ENCODE measurements around the gene MLN. TPM values are rescaled to one million over a fixed set of nuclear protein-coding genes. Genes with fewer than 3 reads are reported as not detected.

Gene MLN
- total and polyA plus RNA-seq, 10 donors: not detected

GRCh38 chr6:33827546-33828451, 24.0 kb upstream of the MLN start:
- WGBS, 5 donors: 73 to 87% (median 86%) methylated on average over 13 to 14 of the region's 14 CpGs
- peaks cover 0 to 32% (median 0%) of the 10 kb centered on the region in 7 donors for H3K27me3 ChIP-seq (replicated peaks in 1 of 7)
- intact Hi-C loops (cut with DNase I; ENCODE audit: low total_unique reads): no loop called here
- no peak overlapping the region for H3K4me3 ChIP-seq
- DNase-seq: no peak
- no peak overlapping the region for H3K27ac ChIP-seq
- H3K36me3 ChIP-seq: no peaks in the 10 kb centered on the region
- no peaks in the 10 kb centered on the region for H3K9me3 ChIP-seq
- TF ChIP-seq, protein P1, sequence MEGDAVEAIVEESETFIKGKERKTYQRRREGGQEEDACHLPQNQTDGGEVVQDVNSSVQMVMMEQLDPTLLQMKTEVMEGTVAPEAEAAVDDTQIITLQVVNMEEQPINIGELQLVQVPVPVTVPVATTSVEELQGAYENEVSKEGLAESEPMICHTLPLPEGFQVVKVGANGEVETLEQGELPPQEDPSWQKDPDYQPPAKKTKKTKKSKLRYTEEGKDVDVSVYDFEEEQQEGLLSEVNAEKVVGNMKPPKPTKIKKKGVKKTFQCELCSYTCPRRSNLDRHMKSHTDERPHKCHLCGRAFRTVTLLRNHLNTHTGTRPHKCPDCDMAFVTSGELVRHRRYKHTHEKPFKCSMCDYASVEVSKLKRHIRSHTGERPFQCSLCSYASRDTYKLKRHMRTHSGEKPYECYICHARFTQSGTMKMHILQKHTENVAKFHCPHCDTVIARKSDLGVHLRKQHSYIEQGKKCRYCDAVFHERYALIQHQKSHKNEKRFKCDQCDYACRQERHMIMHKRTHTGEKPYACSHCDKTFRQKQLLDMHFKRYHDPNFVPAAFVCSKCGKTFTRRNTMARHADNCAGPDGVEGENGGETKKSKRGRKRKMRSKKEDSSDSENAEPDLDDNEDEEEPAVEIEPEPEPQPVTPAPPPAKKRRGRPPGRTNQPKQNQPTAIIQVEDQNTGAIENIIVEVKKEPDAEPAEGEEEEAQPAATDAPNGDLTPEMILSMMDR (IDR thresholded peaks at IDR 0.05 in 8 of 11, conservative IDR thresholded peaks at IDR 0.05 in 3 of 11): no peak
- TF ChIP-seq POLR2A (IDR thresholded peaks at IDR 0.05) (no peak), POLR2AphosphoS5 (IDR thresholded peaks at IDR 0.05) (no peak)
- H3K4me1 ChIP-seq: peaks cover 0 to 12% (median 0%) of the 10 kb centered on the region in 6 donors

GRCh38 chr6:33826537-33826936, 22.7 kb upstream of the MLN start:
- TF ChIP-seq, protein P1 (IDR thresholded peaks at IDR 0.05 in 8 of 11, conservative IDR thresholded peaks at IDR 0.05 in 3 of 11): no peak
- TF ChIP-seq POLR2AphosphoS5 (IDR thresholded peaks at IDR 0.05) (no peak), POLR2A (IDR thresholded peaks at IDR 0.05) (no peak)
- DNase-seq: no peak
- peaks cover 0 to 32% (median 0%) of the 10 kb centered on the region in 7 donors for H3K27me3 ChIP-seq (replicated peaks in 1 of 7)
- 21 to 40% (median 25%) methylated on average over 1 to 2 of the region's 2 CpGs for WGBS, 5 donors
- H3K27ac ChIP-seq: no peak overlapping the region
- H3K36me3 ChIP-seq: no peaks in the 10 kb centered on the region
- H3K4me1 ChIP-seq: peaks cover 0 to 11% (median 0%) of the 10 kb centered on the region in 6 donors
- intact Hi-C loops (cut with DNase I; ENCODE audit: low total_unique reads): no loop called here
- H3K9me3 ChIP-seq: no peaks in the 10 kb centered on the region
- no peak overlapping the region for H3K4me3 ChIP-seq

DNA sequence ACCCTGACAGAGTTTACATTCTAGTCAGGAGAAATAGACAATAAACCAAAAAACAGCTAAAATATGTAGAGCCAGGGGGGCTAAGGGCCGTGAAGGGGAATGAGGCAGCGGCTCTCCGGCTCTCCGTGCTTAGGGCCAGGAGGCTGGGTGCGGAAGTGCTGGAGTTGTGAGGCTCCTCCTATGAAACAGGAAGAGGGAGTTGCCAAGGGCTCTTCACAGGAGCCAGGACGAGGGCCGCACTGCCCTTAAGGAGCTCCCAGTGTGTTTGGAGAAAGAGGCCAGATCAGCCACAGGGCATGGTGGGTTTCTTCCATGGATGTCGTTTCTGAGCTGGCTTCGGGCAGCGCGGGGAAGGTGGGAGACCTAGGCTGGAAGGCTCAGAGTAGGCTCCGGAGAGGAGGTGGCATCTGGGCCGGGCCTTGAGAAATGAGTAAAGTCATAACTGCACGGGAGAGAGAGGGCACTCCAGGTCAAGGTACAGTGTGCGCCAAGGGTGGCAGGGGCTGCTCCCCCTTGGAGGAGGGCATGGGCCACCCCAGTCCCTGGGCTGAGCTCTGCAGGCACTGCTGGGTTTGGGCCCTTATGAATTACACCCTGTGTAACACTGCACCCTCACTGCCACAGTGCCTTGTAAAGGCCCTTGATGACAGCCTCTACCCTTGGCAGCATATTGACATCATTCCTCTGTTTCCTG, 20.8 kb upstream of the MLN start:
- intact Hi-C loops (cut with DNase I; ENCODE audit: low total_unique reads): no loop called here
- no peak for DNase-seq
- H3K36me3 ChIP-seq: no peaks in the 10 kb centered on the region
- H3K4me3 ChIP-seq: peak overlapping the region in 1 of 8 donors; percentile 17
- peak overlapping the region in 6 of 8 donors; percentile 29 to 64 (median 51) for H3K27ac ChIP-seq
- peaks cover 0 to 24% (median 0%) of the 10 kb centered on the region in 7 donors for H3K27me3 ChIP-seq (replicated peaks in 1 of 7)
- no peaks in the 10 kb centered on the region for H3K9me3 ChIP-seq
- peaks cover 0 to 7% (median 0%) of the 10 kb centered on the region in 6 donors for H3K4me1 ChIP-seq
- 63 to 81% (median 71%) methylated on average over 15 of the region's 15 CpGs for WGBS, 5 donors
- TF ChIP-seq, protein P1 (IDR thresholded peaks at IDR 0.05 in 8 of 11, conservative IDR thresholded peaks at IDR 0.05 in 3 of 11): no peak
- TF ChIP-seq POLR2AphosphoS5 (IDR thresholded peaks at IDR 0.05): peak in 2 of 3 donors; percentile 20 to 54

GRCh38 chr6:33823806-33824205, 20.0 kb upstream of the MLN start:
- Histone ChIP-seq H3K9me3 (no peaks in the 10 kb centered on the region), H3K4me3 (no peak overlapping the region), H3K27ac (peak overlapping the region in 2 of 8 donors; percentile 51 to 64), H3K4me1 (peaks cover 0 to 7% (median 0%) of the 10 kb centered on the region in 6 donors), H3K36me3 (no peaks in the 10 kb centered on the region), H3K27me3 (replicated peaks in 1 of 7) (peaks cover 0 to 19% (median 0%) of the 10 kb centered on the region in 7 donors)
- TF ChIP-seq POLR2A (IDR thresholded peaks at IDR 0.05) (no peak), POLR2AphosphoS5 (IDR thresholded peaks at IDR 0.05) (no peak)
- TF ChIP-seq, protein P1 (IDR thresholded peaks at IDR 0.05 in 8 of 11, conservative IDR thresholded peaks at IDR 0.05 in 3 of 11): no peak
- intact Hi-C loops (cut with DNase I; ENCODE audit: low total_unique reads): no loop called here
- WGBS, 5 donors: 54 to 93% (median 79%) methylated on average over 2 of the region's 2 CpGs
- DNase-seq: no peak
